AG04449 (cell line): Measurements from ENCODE around the gene MSRB1.

ENCODE experiments used
- CTCF ChIA-PET: fragments of 350-600 bp; formaldehyde crosslinking; extraction: SDS; loops from one replicate; lab custom pipeline; 2021; ENCODE audit warnings: antibody characterized with exemption; lab: Yijun Ruan, JAX
- POLR2A ChIA-PET: fragments of 400-600, 350-600 bp; formaldehyde crosslinking; extraction: SDS; loops from one replicate; lab custom pipeline; 2020; ENCODE audit warnings: antibody characterized with exemption, inconsistent platforms; lab: Yijun Ruan, JAX
- DNase-seq: peaks from one replicate; pipeline ENCODE4 v3.0.0-alpha.2; 2010; ENCODE audit warnings: low read depth, low spot score
- H3K4me3 ChIP-seq: 2 replicates; pipeline ENCODE4 v1.5.1; 2011; ENCODE audit warnings: low read depth, mild to moderate bottlenecking, control low read depth, low read length
- CTCF ChIP-seq: IDR thresholded peaks from one replicate; pipeline ENCODE4 v1.5.1; 2011; ENCODE audit warnings: mild to moderate bottlenecking, moderate library complexity, low read length, control low read depth, inconsistent platforms; ENCODE audit not compliant: insufficient read depth; ENCODE audit errors: missing control alignments

Gene MSRB1

GRCh38 chr16:1933097-1933661 is 9.8 kb downstream of the MSRB1 start:
- no peak overlapping the region for H3K4me3 ChIP-seq
- POLR2A ChIA-PET: no interaction called here
- CTCF ChIA-PET: interaction anchor here (0.9 to 8.4 kb wide), 4 partner anchors 7 to 92 kb away, joined by 3 to 345 read pairs (median 5); partner anchors contain the start of gene MEIOB
- no peak for DNase-seq
- TF ChIP-seq CTCF: no peak

- no peak for DNase-seq
- POLR2A ChIA-PET: no interaction called here
Measured at GRCh38 chr16:1932050-1933028, 10.7 kb downstream of the MSRB1 start.

GRCh38 chr16:1930338-1930720 is 12.7 kb downstream of the MSRB1 start:
- ChIA-PET CTCF (interaction anchor here (0.7 to 8.4 kb wide), 23 partner anchors 10 to 149 kb away, joined by 3 to 345 read pairs (median 8); partner anchors contain the start of genes FAHD1, MEIOB, MSRB1 and NUBP2), POLR2A (interaction anchor here (0.7 kb wide), 1 partner anchor 53 kb away, joined by 3 read pairs; no protein-coding TSS in a partner anchor)
- no peak for DNase-seq
- TF ChIP-seq CTCF: no peak
- H3K4me3 ChIP-seq: no peak overlapping the region

More at GRCh38 chr16:1932050-1933028, 10.7 kb downstream of the MSRB1 start:
- no peak overlapping the region for H3K4me3 ChIP-seq
- CTCF ChIA-PET: interaction anchor here (0.9 to 8.4 kb wide), 5 partner anchors 8 to 158 kb away, joined by 3 to 345 read pairs (median 3); partner anchors contain the start of gene MEIOB
- TF ChIP-seq CTCF: peak; percentile 9

- H3K4me3 ChIP-seq: peak overlapping the region; percentile 65
- POLR2A ChIA-PET: interaction anchor here (0.7 to 0.9 kb wide), 2 partner anchors 52 to 620 kb away, joined by 3 read pairs; partner anchors contain the start of gene UBE2I
- DNase-seq: no peak
- CTCF ChIA-PET: interaction anchor here (0.7 to 8.4 kb wide), 32 partner anchors 9 to 230 kb away, joined by 3 to 345 read pairs (median 6); partner anchors contain the start of genes FAHD1, MEIOB, MSRB1 and NDUFB10
- peak; percentile 85 for TF ChIP-seq CTCF
Measured at GRCh38 chr16:1929578-1930337, 13.2 kb downstream of the MSRB1 start.

- TF ChIP-seq CTCF: no peak
- DNase-seq: no peak
- POLR2A ChIA-PET: interaction anchor here (0.7 to 1.3 kb wide), 4 partner anchors 14 to 620 kb away, joined by 3 read pairs; partner anchors contain the start of genes MSRB1, RPS2 and UBE2I
- H3K4me3 ChIP-seq: peak overlapping the region; percentile 65
- CTCF ChIA-PET: interaction anchor here (0.8 to 8.4 kb wide), 31 partner anchors 8 to 230 kb away, joined by 3 to 345 read pairs (median 6); partner anchors contain the start of genes FAHD1, MEIOB, MSRB1 and NDUFB10
Measured at GRCh38 chr16:1929105-1929504, 13.9 kb downstream of the MSRB1 start.
